Measurements from ENCODE around the gene NCOR2.

NCOR2 gene

DNA sequence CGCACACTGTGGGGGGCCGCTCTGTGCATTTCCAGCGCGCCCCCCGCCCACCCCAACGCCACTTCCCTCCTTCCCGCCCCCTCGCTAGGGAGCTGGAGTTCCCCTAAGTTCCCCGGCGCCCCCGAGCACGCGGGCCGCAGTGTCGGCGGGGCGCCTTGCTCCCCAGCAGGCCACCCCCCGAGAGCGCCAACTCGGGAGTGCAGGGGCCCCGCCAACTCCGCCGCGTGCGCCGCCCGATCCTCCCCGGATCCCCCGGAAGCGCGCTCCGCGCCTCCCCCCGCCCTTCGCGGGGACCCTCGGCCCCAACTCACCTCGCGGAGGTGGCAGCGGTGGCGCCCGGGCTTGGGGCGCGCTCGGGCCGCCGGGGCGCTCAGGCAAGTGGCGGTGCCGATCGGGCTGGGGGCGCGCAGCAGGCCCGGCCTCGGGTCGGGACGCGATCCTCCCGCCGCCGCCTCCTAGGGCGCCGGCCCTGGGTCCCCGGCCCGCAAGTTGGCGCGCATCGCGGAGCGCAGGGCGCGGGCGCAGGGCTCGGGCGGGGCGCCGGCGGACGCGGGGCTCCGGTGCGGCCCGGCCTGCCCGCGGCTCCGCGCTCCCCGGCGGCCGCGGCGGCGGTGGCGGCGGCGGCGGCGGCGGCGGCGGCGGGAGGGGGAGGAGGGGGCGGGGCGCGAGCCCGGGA lies at the start of gene NCOR2:
Gene NCOR2, minus strand, starts transcription at position 616 of the 676 bp plus-strand sequence. CDS start 72,361 bp downstream, outside the sequence.
- FAIRE-seq = no peak

DNA sequence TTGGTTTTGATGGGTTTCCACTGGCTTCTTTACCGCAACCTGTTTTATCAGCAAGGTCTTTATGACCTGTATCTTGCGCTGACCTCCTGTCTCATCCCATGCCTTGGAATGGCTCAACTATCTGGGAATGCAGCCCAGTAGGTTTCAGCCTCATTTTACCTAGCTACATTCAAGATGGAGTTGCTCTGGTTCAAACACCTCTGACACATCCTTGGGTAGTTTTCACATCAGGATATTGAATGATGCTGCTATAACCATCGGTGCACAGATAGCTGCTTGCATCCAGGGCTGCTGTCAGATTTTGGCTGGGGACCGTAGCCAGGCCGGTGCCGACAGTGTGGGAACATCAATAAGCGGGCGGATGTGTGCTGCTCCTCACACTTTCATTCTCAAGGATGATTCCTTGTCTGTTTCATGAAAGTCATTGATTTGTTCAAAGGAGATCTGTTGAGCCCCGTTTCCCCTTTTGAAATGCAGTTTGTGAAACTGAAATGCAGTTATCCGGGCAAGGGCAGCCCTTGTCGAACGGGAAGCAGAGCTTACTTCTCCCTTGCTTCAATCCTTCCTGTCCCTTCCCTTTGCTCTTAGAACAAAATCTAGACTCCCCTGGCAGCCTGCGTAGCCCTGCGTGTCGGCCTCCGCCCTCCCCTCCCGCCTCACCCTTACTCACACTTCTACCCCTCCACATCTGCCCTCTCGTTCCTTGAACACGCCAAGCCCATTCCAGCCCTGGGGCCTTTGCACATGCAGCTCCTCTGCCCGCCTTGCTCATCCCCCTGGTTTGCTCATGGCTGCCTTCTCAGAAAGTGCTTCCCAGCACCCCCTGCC lies 49.2 kb upstream of the NCOR2 start:
- FAIRE-seq = no peak

- no peak for FAIRE-seq
Observed at GRCh38 chr12:124614512-124615292, 47.3 kb upstream of the NCOR2 start.

GRCh38 chr12:124613151-124613585 lies 45.8 kb upstream of the NCOR2 start:
- FAIRE-seq = no peak

- FAIRE-seq = no peak
Observed at GRCh38 chr12:124612410-124612680, 44.9 kb upstream of the NCOR2 start.

DNA sequence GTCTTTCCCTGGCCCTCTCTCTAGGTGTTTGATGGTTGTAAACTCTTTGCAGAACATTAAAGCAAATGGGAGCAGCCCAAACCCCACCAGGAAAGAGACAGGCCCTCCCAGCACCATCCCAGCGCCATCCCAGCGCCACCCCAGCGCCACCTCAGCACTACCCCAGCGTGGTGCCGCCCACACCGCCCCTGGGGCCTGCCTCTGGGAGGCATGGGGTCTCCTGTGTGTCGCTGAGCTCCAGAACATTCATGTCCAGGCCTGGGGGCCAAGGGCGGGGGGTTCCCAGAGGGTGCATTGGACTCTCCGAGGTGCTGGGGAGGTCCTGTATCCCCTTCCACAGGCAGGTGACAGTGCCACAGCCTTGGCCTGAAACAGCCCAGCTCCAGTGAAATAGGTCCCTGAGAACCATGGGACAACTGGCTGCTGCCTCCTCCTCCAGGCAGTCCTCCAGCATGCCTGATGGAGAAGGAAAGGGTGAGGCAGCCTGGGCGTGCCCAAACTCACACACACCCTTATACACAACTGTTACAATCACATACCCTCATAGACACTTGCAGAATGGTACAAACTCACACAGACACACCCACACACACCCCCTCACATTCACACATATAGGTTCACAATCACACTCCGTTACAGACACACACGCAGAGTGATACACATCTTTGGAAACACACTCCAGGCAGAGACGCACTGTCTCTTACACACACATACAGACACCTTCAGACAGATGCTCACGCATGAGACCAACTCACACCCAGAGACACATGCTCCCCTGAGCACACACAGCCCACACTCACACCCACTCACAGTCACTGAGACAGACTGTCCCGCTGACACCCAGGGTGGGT lies 44.4 kb upstream of the NCOR2 start:
- FAIRE-seq = no peak

- no peak for FAIRE-seq
Observed at GRCh38 chr12:124610629-124611558, 43.5 kb upstream of the NCOR2 start.

GRCh38 chr12:124610021-124610612 lies 42.7 kb upstream of the NCOR2 start:
- FAIRE-seq = no peak

DNA sequence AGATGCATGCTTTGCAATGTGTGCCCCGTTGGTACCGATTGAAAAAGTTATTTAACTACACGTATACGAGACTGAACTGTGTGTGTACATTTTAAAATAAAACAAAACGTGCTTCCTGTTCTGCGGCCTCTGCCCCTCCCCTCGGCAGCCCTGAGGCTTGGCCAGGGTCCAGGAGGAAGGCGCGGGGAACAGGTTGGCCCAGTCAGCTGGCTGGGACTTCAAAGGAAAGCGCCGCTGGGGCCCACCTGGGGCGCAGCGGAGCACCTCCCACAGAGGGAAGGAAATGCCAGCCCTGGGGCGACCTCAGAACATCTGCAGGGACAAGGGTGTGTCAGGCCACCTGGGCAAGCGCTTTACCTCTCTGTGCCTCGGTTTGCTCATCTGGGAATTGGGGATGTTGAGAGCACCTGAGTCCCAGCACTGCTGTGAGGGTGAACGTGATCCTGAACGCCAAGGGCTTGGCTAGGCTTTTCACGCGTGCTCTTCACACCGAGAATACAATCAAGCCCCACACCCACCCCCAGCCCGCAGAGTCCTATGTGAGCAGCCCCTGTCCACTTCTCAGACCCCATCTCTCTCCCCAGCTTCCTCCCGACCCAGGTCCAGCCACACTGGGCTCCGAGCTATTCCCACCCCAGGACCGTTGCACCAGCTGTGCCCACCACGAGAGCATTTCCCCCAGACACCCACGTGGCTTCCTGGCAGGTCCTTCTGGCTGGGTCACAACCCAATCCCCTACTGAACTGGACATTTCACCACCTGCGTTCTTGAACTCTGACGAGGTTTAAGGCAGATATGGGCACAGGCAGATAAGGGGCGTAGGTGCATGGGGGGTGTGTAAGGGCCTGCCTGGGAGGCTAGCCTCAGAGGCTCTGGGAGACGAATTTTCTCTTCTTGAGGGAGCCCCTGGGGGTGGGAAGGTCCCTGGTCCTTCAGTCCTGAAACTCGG lies 41.9 kb upstream of the NCOR2 start:
- FAIRE-seq = no peak

DNA sequence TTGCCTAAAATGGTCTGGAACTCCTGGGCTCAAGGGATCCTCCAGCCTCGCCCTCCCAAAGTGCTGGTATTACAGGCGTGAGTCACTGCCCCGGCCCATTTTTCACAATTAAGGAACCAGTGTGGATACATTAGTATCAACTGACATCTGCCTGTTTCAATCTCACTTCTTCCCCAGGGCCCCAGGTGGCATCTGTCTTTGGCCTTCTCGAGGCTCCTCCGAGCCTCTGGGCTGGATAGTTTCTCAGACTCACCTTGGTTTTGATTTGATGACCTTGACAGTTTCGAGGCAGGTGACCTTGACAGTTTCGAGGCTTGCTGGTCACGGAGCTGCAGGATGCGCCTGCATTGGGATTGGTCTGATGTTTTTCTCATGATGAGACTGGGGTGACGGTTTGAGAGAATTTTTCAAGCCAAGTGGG lies 41.0 kb upstream of the NCOR2 start:
- FAIRE-seq = no peak

DNA sequence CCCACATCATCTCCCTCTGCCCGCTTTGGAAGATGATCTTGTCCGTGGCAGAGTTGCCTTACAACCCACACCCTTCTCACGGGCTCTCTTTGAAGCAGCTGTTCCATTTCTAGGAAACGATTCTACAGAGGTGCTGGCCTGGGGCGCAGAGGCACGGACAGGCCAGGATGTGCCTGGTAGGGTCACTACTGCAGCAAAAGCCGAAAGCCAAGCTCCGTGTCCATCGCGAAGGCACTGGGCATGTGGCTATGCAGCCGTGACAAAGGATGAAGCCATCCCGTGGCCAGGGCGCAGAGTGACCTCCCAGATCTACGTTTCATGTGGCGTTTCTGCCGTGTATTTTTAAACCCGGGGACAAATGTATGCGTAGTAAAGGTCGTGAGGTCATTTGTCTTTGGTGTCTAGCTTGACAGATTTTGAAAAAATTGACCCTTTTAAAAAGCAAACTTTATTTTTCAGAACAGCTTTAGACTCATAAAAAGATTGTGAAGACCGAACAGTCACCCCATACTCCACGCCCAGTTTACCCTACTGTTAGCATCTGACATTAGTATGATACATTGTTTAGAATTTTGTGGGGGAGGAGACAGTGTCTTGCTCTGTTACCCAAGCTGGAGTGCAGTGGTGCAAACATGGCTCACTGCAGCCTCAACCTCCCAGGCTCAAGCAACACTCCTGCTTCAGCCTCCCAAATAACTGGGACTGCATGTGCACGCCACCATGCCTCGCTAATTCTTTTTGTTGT lies 40.4 kb upstream of the NCOR2 start:
- no peak for FAIRE-seq

- FAIRE-seq = no peak
Observed at GRCh38 chr12:124605883-124606774, 38.7 kb upstream of the NCOR2 start.

DNA sequence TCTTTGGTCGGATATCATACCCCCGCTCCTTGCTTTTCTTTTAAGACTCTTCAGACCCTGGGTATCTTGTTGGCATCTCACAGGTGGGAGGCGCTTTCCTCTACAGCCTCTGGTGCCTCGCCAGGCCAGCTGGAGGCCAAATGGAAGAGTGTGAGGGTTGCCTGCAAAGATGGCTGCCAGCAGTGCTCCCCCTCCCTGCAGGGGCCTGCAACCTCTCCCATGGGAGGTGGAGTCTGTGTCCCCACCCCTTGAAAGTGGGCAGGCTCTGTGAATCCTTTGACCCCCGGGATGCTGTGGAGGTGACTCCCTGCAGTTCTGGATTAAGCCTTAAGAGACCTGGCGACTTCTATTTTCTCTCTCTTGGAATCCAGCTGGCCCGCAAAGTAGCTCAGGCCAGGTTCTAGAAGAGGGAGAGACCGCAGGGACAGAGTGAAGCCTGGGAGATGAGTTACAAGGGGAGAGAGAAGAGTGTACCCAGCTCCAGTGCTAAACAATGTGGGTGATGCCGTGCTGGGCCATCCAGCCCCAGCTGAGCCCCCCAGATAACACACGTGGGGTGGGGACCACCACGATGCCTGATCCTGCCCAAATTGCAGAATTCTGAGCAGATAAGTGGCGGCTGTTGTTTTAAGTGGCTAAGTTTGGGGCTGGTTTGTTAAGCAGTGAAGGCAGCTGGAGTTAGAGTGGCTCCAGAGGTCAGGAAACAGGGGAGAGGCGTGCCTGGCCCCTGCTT lies 37.9 kb upstream of the NCOR2 start:
- no peak for FAIRE-seq

DNA sequence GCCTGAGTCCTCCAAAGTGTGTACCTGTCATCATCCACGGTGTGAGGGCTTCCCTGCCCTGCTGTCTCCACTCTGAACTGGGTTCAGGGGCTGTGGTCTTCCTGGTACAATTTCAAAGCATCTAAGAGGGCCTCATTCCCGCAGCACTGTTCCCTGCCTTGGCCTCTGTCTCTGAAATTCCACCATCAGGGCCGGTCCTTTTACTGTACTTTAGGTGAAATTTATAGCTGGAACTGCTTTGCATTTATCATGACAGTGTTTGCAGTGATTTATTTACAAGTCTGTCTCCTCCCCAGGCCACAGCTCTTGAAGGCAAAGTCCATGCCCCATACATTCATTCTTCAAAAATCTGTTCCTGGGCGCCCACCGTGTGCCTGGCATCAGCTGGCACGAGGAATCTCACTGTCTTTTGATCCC lies 36.9 kb upstream of the NCOR2 start:
- no peak for FAIRE-seq

- FAIRE-seq = no peak
Observed at GRCh38 chr12:124603831-124604251, 36.4 kb upstream of the NCOR2 start.

DNA sequence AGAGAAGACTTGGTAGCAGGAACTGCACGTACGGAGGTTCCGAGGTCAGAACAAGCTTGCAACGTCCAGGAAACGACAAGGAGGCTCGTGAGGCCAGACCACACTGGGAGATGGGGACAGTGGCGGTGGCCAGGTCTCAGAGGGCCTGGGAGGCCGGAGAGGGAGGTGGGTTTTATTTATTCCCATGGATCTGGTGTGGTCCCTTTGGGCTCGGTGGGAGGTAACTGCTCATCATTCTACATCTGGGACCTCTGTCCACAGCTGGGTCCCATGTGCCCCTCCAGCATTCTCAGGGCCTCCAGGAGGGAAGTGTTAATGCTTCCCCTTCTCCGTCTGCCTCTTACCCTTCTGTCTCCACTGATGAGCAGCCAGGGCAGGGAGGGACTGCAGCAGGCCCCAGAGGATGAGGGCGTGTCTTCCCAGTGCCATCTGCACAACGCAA lies 35.7 kb upstream of the NCOR2 start:
- no peak for FAIRE-seq

- no peak for FAIRE-seq
Observed at GRCh38 chr12:124601706-124602105, 34.3 kb upstream of the NCOR2 start.

Data from islet of Langerhans (tissue), 1 donor.